GM18526 (cell line): ENCODE data around the gene TUBGCP6.

Experiments
- POLR2A ChIP-seq: IDR thresholded peaks from 3 replicates; pipeline ENCODE4 v1.6.1; 2011; ENCODE audit not compliant: insufficient read length; ENCODE audit errors: extremely low read depth

The TUBGCP6 gene

GRCh38 chr22:50192436-50193204 lies 52.2 kb downstream of the TUBGCP6 start:
- peak; percentile 8 for TF ChIP-seq POLR2A

- TF ChIP-seq POLR2A, result peak; percentile 39
Measured at GRCh38 chr22:50190941-50191741, 53.7 kb downstream of the TUBGCP6 start.

GRCh38 chr22:50190182-50190940 lies 54.5 kb downstream of the TUBGCP6 start:
- TF ChIP-seq POLR2A, result peak; percentile 88

GRCh38 chr22:50189849-50190181 lies 55.0 kb downstream of the TUBGCP6 start:
- no peak for TF ChIP-seq POLR2A

GRCh38 chr22:50189184-50189848 lies 55.5 kb downstream of the TUBGCP6 start:
- TF ChIP-seq POLR2A, result no peak

GRCh38 chr22:50188356-50188755 lies 56.5 kb downstream of the TUBGCP6 start:
- TF ChIP-seq POLR2A, result no peak

- no peak for TF ChIP-seq POLR2A
Measured at GRCh38 chr22:50186761-50187523, 57.9 kb downstream of the TUBGCP6 start.

GRCh38 chr22:50186181-50186714 lies 58.6 kb downstream of the TUBGCP6 start:
- TF ChIP-seq POLR2A, result no peak

- TF ChIP-seq POLR2A, result peak; percentile 62
Measured at GRCh38 chr22:50185375-50186087, 59.3 kb downstream of the TUBGCP6 start, which contains the start of gene TRABD. Gene TRABD, plus strand, starts transcription at chr22:50185913. Its CDS starts 7,148 bp downstream, at chr22:50193061.

GRCh38 chr22:50184902-50185374 lies 59.9 kb downstream of the TUBGCP6 start:
- TF ChIP-seq POLR2A, result no peak

- no peak for TF ChIP-seq POLR2A
Measured at GRCh38 chr22:50184004-50184901, 60.6 kb downstream of the TUBGCP6 start.
